Measurements from ENCODE around the gene DUSP7. TPM values are rescaled to one million over a fixed set of nuclear protein-coding genes. Genes with fewer than 3 reads are reported as not detected.

DUSP7 gene
- total and polyA plus RNA-seq, 9 of the 15 experiments (the other 6 are each of a cell fraction or from before 2014, with no cell fraction given), result 0.45 to 15.8 (median 8.2) TPM

DNA sequence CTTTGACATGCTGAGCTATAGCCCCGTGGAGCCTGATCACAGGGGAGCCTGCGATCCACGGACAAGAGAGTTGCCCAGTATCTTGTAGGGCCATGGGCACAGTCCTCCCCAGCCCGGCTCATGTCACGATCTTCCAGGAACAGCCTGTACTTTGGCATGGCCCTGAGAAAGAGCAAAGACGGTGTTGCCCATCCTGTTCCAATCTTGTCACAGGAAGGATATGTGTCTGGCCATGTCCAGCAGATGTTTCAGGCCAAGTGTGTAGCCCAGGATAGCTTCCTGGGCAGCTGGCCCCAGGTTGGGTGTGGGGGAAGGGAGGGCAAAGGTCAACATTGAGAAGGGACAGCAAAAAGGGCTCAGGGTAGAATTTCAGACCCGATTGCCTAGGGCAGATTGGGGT lies 43.7 kb downstream of the DUSP7 start:
- WGBS (ENCODE audit: insufficient coverage, low coverage, missing lambda C conversion rate), result 35% methylated on average over 7 of the region's 7 CpGs
- TF ChIP-seq ZNF696 (CRISPR knock-in tag; conservative IDR thresholded peaks at IDR 0.05), result no peak
- no peak overlapping the region for H3K27ac ChIP-seq (ENCODE audit: extremely low read depth, low read depth, low read length)
- DNase-seq (ENCODE audit: extremely low read depth in 1 of 4, low spot score in 3 of 4), result no peak
- no peak overlapping the region for H2AFZ ChIP-seq (ENCODE audit: low read depth, low read length)
- intact Hi-C loops (cut with micrococcal nuclease), result no loop called here
- H3K4me1 ChIP-seq (replicated peaks in 1 of 2; ENCODE audit: control insufficient read depth in 2 of 2, insufficient read depth in 2 of 2, low read length in 2 of 2), result peaks cover 14 to 21% of the 10 kb centered on the region in 2 experiments; a peak in 4 of 5 replicates
- H3K9ac ChIP-seq (ENCODE audit: insufficient read depth in 1 of 2, low read depth in 2 of 2, low read length in 2 of 2), result 0 out of 4 replicates have a peak overlapping the region, but pooled peaks of 1 of the 2 experiments have one; percentile 45
- POLR2A ChIA-PET, result interaction anchor here (0.7 to 1.2 kb wide), 3 partner anchors 17 to 136 kb away, joined by 3 to 6 read pairs (median 3); partner anchors contain the start of gene RPL29
- no peaks in the 10 kb centered on the region for H3K9me1 ChIP-seq (ENCODE audit: control insufficient read depth, insufficient read depth, low read length)
- no peak for ATAC-seq
- no peak overlapping the region for H3K4me2 ChIP-seq (ENCODE audit: insufficient read depth, low read length)
- H3K36me3 ChIP-seq (ENCODE audit: control insufficient read depth, insufficient read depth, low read length), result no peaks in the 10 kb centered on the region
- no peaks in the 10 kb centered on the region for H3K79me2 ChIP-seq (ENCODE audit: control insufficient read depth, insufficient read depth, low read length)
- CTCF ChIA-PET (ENCODE audit: low intra/inter-chr PET ratio), result no interaction called here
- no TSS peak for BruUV-seq (replicated peaks)
- in situ Hi-C loops (cut with MboI), result loop anchor here (5.0 to 25.0 kb wide), 2 partner anchors 35 to 375 kb away; no protein-coding TSS in a partner anchor
- H4K20me1 ChIP-seq (replicated peaks; ENCODE audit: control insufficient read depth, insufficient read depth, low read length), result no peaks in the 10 kb centered on the region
- no peaks in the 10 kb centered on the region for H3K27me3 ChIP-seq (ENCODE audit: control insufficient read depth in 2 of 2, insufficient read depth in 2 of 2, low read length in 2 of 2)
- no peak overlapping the region for H3K4me3 ChIP-seq
- H3K9me3 ChIP-seq (replicated peaks; ENCODE audit: control insufficient read depth, insufficient read depth, low read depth, low read length), result no peaks in the 10 kb centered on the region
- FAIRE-seq, result no peak

DNA sequence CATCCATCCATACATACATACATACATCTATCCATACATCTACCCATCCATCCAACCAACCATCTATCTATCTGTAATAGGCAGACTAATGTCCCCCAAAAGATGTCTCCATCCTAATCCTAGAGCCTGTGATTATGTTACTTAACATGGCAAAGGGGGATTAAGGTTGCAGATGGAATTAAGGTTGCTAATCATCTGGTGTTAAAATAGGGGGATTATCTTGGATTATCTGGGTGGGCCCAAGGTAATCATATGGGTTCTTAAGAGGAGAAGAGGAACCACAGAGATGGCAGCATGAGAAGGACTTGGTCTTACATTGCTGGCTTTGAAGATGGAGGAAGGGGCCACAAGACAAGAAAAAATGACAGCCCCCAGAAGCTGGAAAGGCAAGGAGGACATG lies 45.9 kb downstream of the DUSP7 start:
- in situ Hi-C loops (cut with MboI), result loop anchor here (5.0 to 25.0 kb wide), 2 partner anchors 37 to 377 kb away; no protein-coding TSS in a partner anchor
- ATAC-seq, result no peak
- CTCF ChIA-PET (ENCODE audit: low intra/inter-chr PET ratio), result no interaction called here

More for the DNA sequence above, 45.9 kb downstream of the DUSP7 start:
- Histone ChIP-seq H3K4me2 (ENCODE audit: insufficient read depth, low read length) (no peak overlapping the region), H3K4me1 (replicated peaks in 1 of 2; ENCODE audit: control insufficient read depth in 2 of 2, insufficient read depth in 2 of 2, low read length in 2 of 2) (peaks cover 24 to 26% of the 10 kb centered on the region in 2 experiments), H3K27ac (ENCODE audit: extremely low read depth, low read depth, low read length) (no peak overlapping the region), H3K9me3 (replicated peaks; ENCODE audit: control insufficient read depth, insufficient read depth, low read depth, low read length) (no peaks in the 10 kb centered on the region), H3K27me3 (ENCODE audit: control insufficient read depth in 2 of 2, insufficient read depth in 2 of 2, low read length in 2 of 2) (no peaks in the 10 kb centered on the region), H4K20me1 (replicated peaks; ENCODE audit: control insufficient read depth, insufficient read depth, low read length) (no peaks in the 10 kb centered on the region), H3K79me2 (ENCODE audit: control insufficient read depth, insufficient read depth, low read length) (no peaks in the 10 kb centered on the region), H3K36me3 (ENCODE audit: control insufficient read depth, insufficient read depth, low read length) (no peaks in the 10 kb centered on the region), H2AFZ (ENCODE audit: low read depth, low read length) (no peak overlapping the region), H3K4me3 (no peak overlapping the region), H3K9ac (ENCODE audit: insufficient read depth in 1 of 2, low read depth in 2 of 2, low read length in 2 of 2) (no peak overlapping the region), H3K9me1 (ENCODE audit: control insufficient read depth, insufficient read depth, low read length) (no peaks in the 10 kb centered on the region)
- TF ChIP-seq ILK (tag; IDR thresholded peaks at IDR 0.05; ENCODE audit: borderline replicate concordance, low read depth) (no peak), ZNF175 (CRISPR knock-in tag; IDR thresholded peaks at IDR 0.05; ENCODE audit: low read depth) (no peak)
- POLR2A ChIA-PET, result no interaction called here
- intact Hi-C loops (cut with micrococcal nuclease), result no loop called here
- no TSS peak for BruUV-seq (replicated peaks)
- FAIRE-seq (no peak), DNase-seq (ENCODE audit: extremely low read depth in 1 of 4, low spot score in 3 of 4) (no peak)
